Caki2 (cell line): ENCODE results near the gene CLEC17A. TPM values are rescaled to one million over a fixed set of nuclear protein-coding genes. Genes with fewer than 3 reads are reported as not detected.
A peak's percentile ranks its signal among the peaks of the same experiment; 100 is the strongest.
"Not testable (repeated sequence)": the region's sequence is repeated elsewhere in the genome, so short reads cannot be mapped to it uniquely, and the experiment has no call there.

Experiments
- DNase-seq: peaks from one replicate; pipeline ENCODE4 v3.0.0-alpha.2; 2015; ENCODE audit warnings: low read depth
- in situ Hi-C: cut with HindIII; loops from 2 replicates; pipeline ENCODE4 v1.10.0; 2016; ENCODE audit warnings: low sequenced_read_pairs, low pct_unique_long_range_greater_than_20kb, mixed read lengths
- total RNA-seq: library from RNA; depleted of rRNA; stranded (reverse); fragments of >200 nt; shearing (Covaris generic); gene quantifications from 2 replicates; pipeline ENCODE4 v1.2.3, GENCODE V29; 2014; ENCODE audit warnings: low replicate concordance; rRNA removed

Gene CLEC17A
- total RNA-seq, 1 experiment from 2014 or later = not detected

DNA sequence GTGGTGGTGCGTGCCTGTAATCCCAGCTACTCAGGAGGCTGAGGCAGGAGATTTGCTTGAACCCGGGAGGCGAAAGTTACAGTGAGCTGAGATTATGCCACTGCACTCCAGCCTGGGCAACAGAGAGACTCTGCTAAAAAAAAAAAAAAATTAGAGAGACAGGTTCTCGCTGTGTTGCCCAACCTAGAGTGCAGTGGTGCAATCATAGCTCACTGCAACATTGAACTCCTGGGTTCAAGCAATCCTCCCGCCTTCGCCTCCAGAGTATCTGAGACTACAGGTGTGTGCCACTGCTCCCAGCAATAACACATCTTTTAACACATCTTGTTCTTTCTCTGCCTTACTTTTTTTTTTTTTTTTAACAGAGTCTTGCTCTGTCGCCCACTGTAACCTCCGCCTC lies 32.7 kb downstream of the CLEC17A start:
- DNase-seq = no peak
- in situ Hi-C loops = no loop called here

DNA sequence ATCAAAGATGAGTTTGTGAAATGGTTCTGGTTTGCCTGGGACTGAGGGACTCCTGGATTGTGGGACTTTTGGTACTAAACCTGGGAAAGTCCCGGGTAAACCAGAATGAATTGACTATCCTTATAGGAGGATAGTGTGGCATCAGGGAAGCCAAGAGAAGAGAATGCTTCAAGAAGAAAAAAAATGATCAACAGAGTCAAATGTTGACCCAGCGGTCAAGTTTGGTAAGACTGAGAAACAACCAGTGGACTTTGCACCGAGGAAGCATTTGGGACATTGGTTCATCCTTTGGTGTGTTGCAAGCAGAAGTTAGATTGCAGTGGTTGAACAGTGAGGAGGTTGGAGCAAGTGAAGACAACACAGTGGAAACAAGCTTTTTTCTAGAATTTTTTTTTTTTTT lies 33.5 kb downstream of the CLEC17A start:
- no peak for DNase-seq
- in situ Hi-C loops = no loop called here

GRCh38 chr19:14619404-14619803 lies 36.5 kb downstream of the CLEC17A start:
- in situ Hi-C loops = no loop called here
- DNase-seq = no peak

GRCh38 chr19:14624491-14624890 lies 41.6 kb downstream of the CLEC17A start:
- in situ Hi-C loops, DNase-seq: not testable (repeated sequence)

GRCh38 chr19:14629557-14629956 lies 46.7 kb downstream of the CLEC17A start:
- DNase-seq = no peak
- in situ Hi-C loops = no loop called here

DNA sequence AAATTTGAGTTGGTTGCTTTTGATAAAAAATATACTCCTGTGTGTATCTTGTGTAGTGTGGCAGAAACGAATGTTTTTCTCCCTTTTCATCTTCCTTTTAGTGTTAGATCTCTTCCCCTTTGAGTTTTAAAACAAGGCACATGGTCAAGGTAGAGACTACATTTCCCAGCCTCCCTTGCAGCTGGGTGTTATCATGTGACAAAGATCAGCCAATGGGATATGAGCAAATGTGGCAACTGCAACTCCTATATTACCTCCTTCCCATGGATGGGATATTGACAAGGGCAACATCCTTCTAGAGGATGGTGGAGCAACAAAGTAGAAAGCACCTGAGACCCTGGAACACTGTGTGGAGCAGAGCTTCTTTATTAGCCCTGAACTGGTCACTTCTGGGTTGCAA lies 49.4 kb downstream of the CLEC17A start:
- in situ Hi-C loops = no loop called here
- peak; percentile 26 for DNase-seq

- in situ Hi-C loops = no loop called here
Measured at GRCh38 chr19:14639536-14640277, 56.8 kb downstream of the CLEC17A start.

DNA sequence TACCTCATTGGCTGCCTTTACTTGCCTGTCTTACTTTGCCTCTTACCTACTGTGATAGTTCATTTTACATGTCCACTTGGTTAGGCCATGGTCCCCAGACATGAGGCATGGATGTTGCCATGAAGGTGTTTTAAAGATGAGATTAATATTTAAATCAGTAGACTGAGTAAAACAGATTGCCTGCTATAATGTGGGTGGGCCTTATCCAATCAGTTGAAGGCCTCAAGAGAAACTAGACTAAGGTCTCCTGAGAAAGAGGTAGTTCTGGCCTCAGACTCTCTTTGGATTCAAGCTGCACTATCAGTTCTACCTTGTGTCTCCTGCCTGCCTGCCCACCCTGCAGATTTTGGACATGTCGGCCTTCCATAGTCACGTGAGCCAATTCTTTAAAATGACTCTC lies 65.6 kb downstream of the CLEC17A start:
- no peak for DNase-seq
- in situ Hi-C loops = no loop called here

More at GRCh38 chr19:14639536-14640277, 56.8 kb downstream of the CLEC17A start:
- DNase-seq = no peak

- in situ Hi-C loops = no loop called here
- no peak for DNase-seq
Measured at GRCh38 chr19:14649020-14649419, 66.1 kb downstream of the CLEC17A start.

- no peak for DNase-seq
- in situ Hi-C loops = no loop called here
Measured at GRCh38 chr19:14650161-14650560, 67.3 kb downstream of the CLEC17A start.

- in situ Hi-C loops = no loop called here
- no peak for DNase-seq
Measured at GRCh38 chr19:14654786-14655560, 72.1 kb downstream of the CLEC17A start.

GRCh38 chr19:14655726-14656125 lies 72.8 kb downstream of the CLEC17A start:
- in situ Hi-C loops = no loop called here

DNA sequence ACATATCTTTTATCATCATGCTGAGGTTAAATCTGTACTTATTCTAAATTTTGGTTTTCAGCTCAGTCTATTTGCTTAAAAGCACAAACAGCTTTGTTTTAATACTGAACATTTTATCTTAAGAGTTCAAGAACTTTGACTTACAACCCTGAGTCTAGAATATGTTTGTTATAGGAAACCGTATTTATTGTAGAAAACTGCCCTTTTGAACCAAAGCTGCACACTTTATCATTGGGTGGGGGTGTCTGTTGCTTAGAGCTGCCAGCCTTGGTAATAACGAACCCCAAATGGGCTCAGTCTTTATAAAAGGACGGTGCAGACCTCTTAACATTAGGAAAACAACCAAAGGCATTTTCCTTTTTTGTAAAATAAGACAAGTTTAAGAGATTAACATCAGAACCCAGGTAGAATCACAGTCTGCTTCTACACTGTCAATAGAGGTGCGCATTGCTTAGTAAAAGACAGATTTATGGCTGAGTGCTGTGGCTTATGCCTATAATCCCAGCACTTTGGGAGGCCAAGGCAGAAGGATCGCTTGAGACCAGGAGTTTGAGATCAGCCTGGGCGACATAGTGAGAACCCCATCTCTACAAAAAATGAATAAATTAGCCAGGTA lies 77.1 kb downstream of the CLEC17A start:
- DNase-seq = no peak
- in situ Hi-C loops = no loop called here

More at GRCh38 chr19:14655726-14656125, 72.8 kb downstream of the CLEC17A start:
- DNase-seq = no peak

GRCh38 chr19:14661372-14661924 lies 78.6 kb downstream of the CLEC17A start:
- no peak for DNase-seq
- in situ Hi-C loops = no loop called here

Other genes starting within 250 kb of the CLEC17A start
- 80.1 and 111 TPM in 2 replicates for gene ADGRE5, start 201.6 kb upstream of the CLEC17A start, total RNA-seq
- gene DDX39A, start 163.7 kb upstream of the CLEC17A start, total RNA-seq = 165 and 194 TPM in 2 replicates
- 198 and 223 TPM in 2 replicates for gene PKN1, start 149.8 kb upstream of the CLEC17A start, total RNA-seq
- gene PTGER1, start 107.7 kb upstream of the CLEC17A start, total RNA-seq = 0.24 TPM in 1 of 2 replicates, not detected in the other
- 321 and 340 TPM in 2 replicates for gene GIPC1, start 87.0 kb upstream of the CLEC17A start, total RNA-seq
- gene DNAJB1, start 64.7 kb upstream of the CLEC17A start, total RNA-seq = 160 and 173 TPM in 2 replicates
- 169 and 181 TPM in 2 replicates for gene TECR, start 53.5 kb upstream of the CLEC17A start, total RNA-seq
- 350 and 590 TPM in 2 replicates for gene NDUFB7, start 11.0 kb upstream of the CLEC17A start, total RNA-seq
- gene ADGRE3, start 91.8 kb downstream of the CLEC17A start, total RNA-seq = not detected in 2 replicates
- gene ZNF333, start 107.0 kb downstream of the CLEC17A start, total RNA-seq = 0.84 and 2.3 TPM in 2 replicates
- gene ADGRE2, start 195.5 kb downstream of the CLEC17A start, total RNA-seq = not detected in 2 replicates